Measurements from ENCODE around the gene RRP9.

RRP9 gene

GRCh38 chr3:51971350-51971749 is 29.6 kb upstream of the RRP9 start:
- DNase-seq (ENCODE audit: low read depth in 4 of 4, low spot score in 1 of 4): no peak

DNA sequence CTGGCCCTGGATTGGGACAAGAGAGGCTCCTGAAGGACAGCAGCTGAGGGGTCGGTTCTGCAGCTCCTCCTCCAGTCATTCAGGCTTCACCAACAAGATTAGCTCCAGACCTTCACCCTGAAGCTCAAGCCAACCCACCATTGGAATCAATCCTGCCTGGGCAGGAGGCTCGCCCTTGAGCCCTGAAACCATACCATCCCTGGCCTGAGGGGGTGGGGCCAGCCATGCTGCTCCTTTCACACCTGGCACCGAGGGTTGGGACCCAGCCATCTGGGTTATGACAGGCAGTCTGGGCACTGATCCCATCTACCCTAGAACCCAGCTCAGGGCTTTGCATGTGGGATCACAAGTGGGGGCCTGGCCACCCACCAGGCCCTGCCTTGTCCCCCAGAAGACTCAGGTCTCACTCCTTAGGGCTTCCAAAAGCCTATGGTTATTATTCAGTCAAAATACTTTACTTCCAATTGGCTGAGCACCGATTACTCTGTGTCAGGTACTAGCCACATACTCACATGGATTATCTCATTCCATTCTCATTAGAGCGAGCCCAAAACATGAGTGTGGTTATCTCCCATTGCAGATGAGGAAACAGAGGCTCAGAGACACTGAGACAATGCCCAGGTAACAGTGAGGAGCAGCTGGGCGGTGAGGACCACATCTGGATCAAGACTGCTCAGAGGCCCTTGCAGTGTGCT is 29.0 kb upstream of the RRP9 start:
- no peak for DNase-seq (ENCODE audit: low read depth in 4 of 4, low spot score in 1 of 4)

GRCh38 chr3:51969841-51970240 is 28.1 kb upstream of the RRP9 start:
- no peak for DNase-seq (ENCODE audit: low read depth in 4 of 4, low spot score in 1 of 4)

DNA sequence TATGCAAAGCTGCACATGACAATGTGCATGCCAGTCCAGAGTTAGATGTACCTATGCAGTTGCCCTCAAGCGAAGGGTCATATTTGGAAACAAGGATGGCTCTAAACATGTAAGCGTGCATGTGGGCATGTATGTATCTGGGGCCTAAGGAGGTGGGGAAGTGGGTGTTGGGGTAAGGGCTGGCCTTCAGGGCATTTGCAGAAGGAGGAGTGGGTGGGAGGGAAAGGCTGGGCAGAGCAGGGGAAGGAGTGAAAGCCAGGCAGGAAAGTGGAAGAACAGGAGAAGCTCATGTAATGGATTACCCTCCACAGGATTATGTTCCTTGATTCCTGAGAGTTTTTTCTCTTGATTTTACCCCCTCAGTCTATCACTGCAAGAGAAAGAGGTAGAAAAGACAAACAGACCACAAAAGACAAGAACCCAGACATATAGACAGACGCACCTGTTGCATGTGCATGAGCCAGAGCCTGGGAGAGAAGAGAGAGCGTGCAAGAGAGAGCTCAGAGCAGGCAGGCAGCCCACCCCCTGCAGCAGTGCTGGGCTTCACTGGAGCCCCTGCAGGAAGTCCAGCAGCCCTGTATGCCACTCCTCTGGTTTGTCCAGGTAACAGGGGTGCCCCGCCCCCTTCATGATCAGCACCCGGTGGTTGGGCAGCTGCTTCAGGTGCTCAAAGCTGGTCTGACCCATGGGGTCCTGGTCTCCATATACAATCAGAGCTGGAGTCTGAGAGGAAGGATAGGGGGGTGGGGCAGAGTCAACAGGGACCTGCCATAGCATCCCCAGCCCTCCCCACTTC is 27.4 kb upstream of the RRP9 start:
- no peak for DNase-seq (ENCODE audit: low read depth in 4 of 4, low spot score in 1 of 4)

DNA sequence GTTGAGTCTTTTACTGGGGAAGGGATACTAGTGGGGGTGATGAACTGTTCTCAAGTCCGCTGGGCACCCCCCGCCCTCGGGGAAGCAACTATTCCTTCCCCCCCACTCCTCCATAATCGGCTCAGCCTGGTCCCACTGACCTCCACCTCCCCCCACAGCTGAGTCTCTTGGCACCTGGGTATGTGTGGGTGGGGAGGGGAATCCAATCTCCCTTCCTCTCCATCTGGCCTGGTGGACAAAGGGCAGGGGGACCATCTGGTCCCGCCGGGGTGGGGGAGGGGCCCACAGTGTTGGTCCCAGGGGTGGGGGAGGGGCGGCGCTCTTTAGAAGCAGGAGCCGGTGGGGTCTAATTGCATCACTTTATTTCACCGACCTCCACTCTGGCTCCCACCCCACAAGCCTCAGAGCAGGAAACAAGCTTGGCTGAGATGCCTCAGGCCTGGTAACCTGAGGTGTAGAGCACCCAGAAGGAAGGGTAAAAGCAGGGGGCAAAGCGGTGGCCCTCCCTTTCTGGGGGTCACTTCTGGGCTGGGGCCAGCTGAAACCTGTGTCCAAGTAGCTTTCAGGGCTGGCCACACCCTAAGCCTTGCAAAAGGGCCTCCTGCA is 26.6 kb upstream of the RRP9 start:
- DNase-seq (ENCODE audit: low read depth in 4 of 4, low spot score in 1 of 4): no peak

GRCh38 chr3:51967384-51968169 is 25.9 kb upstream of the RRP9 start, which contains the start of gene PCBP4:
TSS of gene PCBP4 (minus strand) at chr3:51967454. CDS start at chr3:51961240, 6,214 bp downstream.
- DNase-seq (ENCODE audit: low read depth in 4 of 4, low spot score in 1 of 4): no peak

- no peak for DNase-seq (ENCODE audit: low read depth in 4 of 4, low spot score in 1 of 4)
Observed at GRCh38 chr3:51966922-51967383, 25.2 kb upstream of the RRP9 start.

DNA sequence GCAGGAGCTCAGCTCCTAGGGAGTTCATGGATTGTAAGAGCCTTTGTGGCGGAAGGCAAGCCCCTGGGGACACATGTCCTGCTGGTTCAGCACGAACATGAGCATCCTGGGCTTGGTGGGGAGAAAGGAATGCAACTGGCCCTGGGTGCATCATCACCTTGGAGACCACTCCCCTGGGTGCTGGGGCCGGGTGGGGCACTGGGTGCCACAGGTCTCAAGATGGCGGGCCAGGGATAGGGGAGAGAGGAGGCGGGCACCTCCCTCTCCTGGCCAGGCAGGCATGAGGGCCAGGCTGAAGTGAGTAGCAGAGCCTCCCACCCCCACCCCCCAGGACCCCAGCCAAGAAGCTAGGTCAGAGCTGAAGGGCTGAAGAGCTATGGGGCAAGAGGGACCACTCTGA is 24.8 kb upstream of the RRP9 start:
- no peak for DNase-seq (ENCODE audit: low read depth in 4 of 4, low spot score in 1 of 4)

- no peak for DNase-seq (ENCODE audit: low read depth in 4 of 4, low spot score in 1 of 4)
Observed at GRCh38 chr3:51966016-51966415, 24.3 kb upstream of the RRP9 start.

DNA sequence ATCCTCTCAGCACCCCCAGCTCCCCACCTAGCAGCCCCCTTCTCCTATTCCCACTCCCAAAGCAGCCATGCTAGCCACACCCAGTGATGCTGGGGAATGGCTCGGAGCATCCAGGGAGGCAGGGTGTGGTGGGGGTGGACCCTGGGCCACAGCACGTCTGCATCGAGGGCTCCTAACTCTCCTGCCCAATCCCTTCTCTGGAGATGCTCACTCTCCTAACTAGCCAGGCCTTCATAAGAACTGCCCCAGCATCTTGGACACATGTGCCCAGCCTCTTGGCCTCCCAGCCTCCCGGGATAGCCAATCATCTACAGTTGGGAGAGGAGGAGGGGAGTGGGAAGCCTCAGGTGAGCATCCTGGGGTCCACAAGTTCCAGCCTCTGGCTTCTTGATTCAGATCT is 22.8 kb upstream of the RRP9 start:
- DNase-seq (ENCODE audit: low read depth in 4 of 4, low spot score in 1 of 4): no peak

DNA sequence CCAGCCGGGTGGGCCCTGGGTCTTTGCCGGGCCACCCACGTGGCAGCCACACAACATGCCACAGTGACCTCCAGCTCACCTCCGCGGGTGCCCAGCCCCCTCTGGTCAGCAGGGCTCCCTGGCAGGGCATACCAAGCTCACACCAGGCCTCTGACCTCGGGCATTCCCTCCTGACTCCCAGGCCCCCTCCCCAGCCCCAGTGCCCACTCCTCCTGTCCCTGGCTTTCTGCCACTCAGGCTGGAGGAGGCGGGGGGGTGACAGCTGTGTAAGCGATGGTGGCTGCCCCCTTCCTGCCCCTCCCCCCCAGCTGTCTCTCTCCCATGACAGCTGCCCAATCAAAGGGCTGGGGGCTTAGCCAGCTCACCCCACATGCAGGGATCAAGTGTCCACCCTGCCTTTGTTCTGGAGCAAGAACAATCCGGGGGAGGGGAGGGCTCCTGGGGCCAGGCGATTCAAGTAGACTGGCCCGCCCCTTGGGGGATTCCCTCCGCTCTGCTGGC is 22.3 kb upstream of the RRP9 start:
- no peak for DNase-seq (ENCODE audit: low read depth in 4 of 4, low spot score in 1 of 4)

GRCh38 chr3:51962854-51963530 is 21.3 kb upstream of the RRP9 start:
- DNase-seq (ENCODE audit: low read depth in 4 of 4, low spot score in 1 of 4): no peak

- no peak for DNase-seq (ENCODE audit: low read depth in 4 of 4, low spot score in 1 of 4)
Observed at GRCh38 chr3:51961602-51962569, 20.2 kb upstream of the RRP9 start.

DNA sequence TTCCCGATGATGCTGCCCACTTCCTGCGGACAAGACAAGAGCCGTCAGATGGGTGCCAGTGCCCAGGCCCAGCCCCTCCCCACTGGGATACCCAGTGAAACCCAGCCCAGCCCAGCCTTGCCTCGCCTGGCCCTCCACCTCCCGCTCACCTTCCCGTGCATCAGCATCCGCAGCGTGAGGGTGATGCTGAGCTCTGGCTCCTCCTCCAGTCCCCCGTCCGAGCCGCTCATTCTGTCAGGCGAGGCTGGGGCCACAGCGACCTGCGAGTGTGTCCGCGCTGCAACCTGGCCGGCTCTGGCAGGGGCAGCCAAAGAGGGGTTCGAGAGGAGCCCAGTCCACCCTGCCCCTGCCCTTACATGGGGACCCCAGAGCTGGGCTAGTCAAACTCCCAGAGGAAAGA is 19.3 kb upstream of the RRP9 start:
- no peak for DNase-seq (ENCODE audit: low read depth in 4 of 4, low spot score in 1 of 4)

DNA sequence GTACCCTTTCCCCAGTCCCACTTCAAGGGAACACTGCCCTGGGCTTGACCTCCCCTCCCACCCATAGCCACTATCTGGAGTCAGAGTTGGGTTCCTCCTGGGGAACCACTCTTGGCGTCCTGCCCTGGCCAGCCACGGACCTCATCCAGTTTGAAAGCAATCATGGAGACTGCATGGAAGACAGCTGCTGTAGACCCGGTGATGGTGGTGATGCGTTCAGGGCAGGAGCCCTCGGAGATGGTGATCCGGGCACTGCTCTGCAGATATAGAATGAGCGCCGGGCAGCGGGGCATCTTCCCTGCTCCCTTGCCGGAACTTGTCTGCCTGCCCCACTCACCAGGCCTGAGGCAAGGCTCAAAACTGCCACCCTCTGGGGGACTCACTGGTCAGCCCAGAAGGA is 18.7 kb upstream of the RRP9 start:
- no peak for DNase-seq (ENCODE audit: low read depth in 4 of 4, low spot score in 1 of 4)

- no peak for DNase-seq (ENCODE audit: low read depth in 4 of 4, low spot score in 1 of 4)
Observed at GRCh38 chr3:51959651-51960050, 17.9 kb upstream of the RRP9 start.

GRCh38 chr3:51958603-51959521 is 17.2 kb upstream of the RRP9 start:
- DNase-seq (ENCODE audit: low read depth in 4 of 4, low spot score in 1 of 4): no peak

- no peak for DNase-seq (ENCODE audit: low read depth in 4 of 4, low spot score in 1 of 4)
Observed at GRCh38 chr3:51957520-51958205, 16.0 kb upstream of the RRP9 start.
